ENCODE data around the gene NIPA2. TPM values are rescaled to one million over a fixed set of nuclear protein-coding genes. Genes with fewer than 3 reads are reported as not detected.
A peak's percentile ranks its signal among the peaks of the same experiment; 100 is the strongest.

NIPA2 gene
- total RNA-seq, 1 experiment from 2014 or later: 77.9 TPM

GRCh38 chr15:22870865-22871264, 32.4 kb downstream of the NIPA2 start:
- Histone ChIP-seq H4K20me1 (ENCODE audit: control insufficient read depth, insufficient read depth, insufficient read length) (no peaks in the 10 kb centered on the region), H3K9me3 (ENCODE audit: control insufficient read depth, low read depth, low read length) (no peaks in the 10 kb centered on the region), H3K79me1 (ENCODE audit: insufficient read depth, low read depth, low read length, poor library complexity, severe bottlenecking) (no peaks in the 10 kb centered on the region), H3K23ac (ENCODE audit: insufficient read length, low read depth, low read length) (no peak overlapping the region), H2BK20ac (ENCODE audit: low read depth, low read length, poor library complexity, severe bottlenecking) (no peak overlapping the region), H3K4ac (ENCODE audit: low read depth, low read length) (no peak overlapping the region), H3K27ac (ENCODE audit: insufficient read length, low read depth, low read length) (no peak overlapping the region), H2BK5ac (ENCODE audit: insufficient read length, low read length) (no peak overlapping the region), H2AFZ (ENCODE audit: low read length) (no peak overlapping the region), H3K4me1 (ENCODE audit: insufficient read depth, low read length) (peaks cover 3% of the 10 kb centered on the region; the same call in 1 of the 2 replicates), H3K14ac (ENCODE audit: insufficient read depth, low read length) (no peak overlapping the region), H3K18ac (ENCODE audit: insufficient read length, low read depth, low read length) (no peak overlapping the region), H3K4me2 (ENCODE audit: insufficient read depth, insufficient read length, low read length) (no peak overlapping the region), H2AK5ac (ENCODE audit: insufficient read length, low read length) (no peak overlapping the region), H3K79me2 (ENCODE audit: insufficient read depth, low read length) (no peaks in the 10 kb centered on the region), H4K91ac (ENCODE audit: insufficient read length, low read depth, low read length) (no peak overlapping the region), H4K5ac (ENCODE audit: insufficient read length, low read depth, low read length) (no peak overlapping the region), H3K27me3 (ENCODE audit: insufficient read depth, low read length) (no peaks in the 10 kb centered on the region), H2BK120ac (ENCODE audit: low read depth, low read length, poor library complexity, severe bottlenecking) (no peak overlapping the region), H2BK12ac (ENCODE audit: insufficient read length, low read depth, low read length) (no peak overlapping the region), H3T11ph (ENCODE audit: low read length) (no peak overlapping the region), H3K9ac (ENCODE audit: extremely low read depth, insufficient read length, low read length) (no peak overlapping the region), H2BK15ac (ENCODE audit: low read depth, low read length) (no peak overlapping the region), H4K8ac (replicated peaks; ENCODE audit: insufficient read length, low read depth, low read length) (no peak overlapping the region), H3K23me2 (ENCODE audit: insufficient read length, low read depth, low read length, poor library complexity, severe bottlenecking) (no peaks in the 10 kb centered on the region), H3K56ac (ENCODE audit: insufficient read length, low read depth, low read length) (no peak overlapping the region)
- Mint-ChIP-seq H3K4me1 (peaks cover 15 to 17% of the 10 kb centered on the region in 2 experiments), H3K9me3 (no peaks in the 10 kb centered on the region; a peak in 2 of 5 replicates), H3K27me3 (ENCODE audit: low read depth) (no peaks in the 10 kb centered on the region; the same call in 1 of the 2 replicates), H3K4me3 (no peak overlapping the region), H3K36me3 (ENCODE audit: insufficient read depth in 1 of 3, low read depth in 3 of 3) (peaks cover 40 to 80% (median 61%) of the 10 kb centered on the region in 3 experiments), H3K27ac (peak overlapping the region in 2 of 3 experiments; percentile 25 to 67; a peak in 1 of 7 replicates)
- TF ChIP-seq, protein P1, sequence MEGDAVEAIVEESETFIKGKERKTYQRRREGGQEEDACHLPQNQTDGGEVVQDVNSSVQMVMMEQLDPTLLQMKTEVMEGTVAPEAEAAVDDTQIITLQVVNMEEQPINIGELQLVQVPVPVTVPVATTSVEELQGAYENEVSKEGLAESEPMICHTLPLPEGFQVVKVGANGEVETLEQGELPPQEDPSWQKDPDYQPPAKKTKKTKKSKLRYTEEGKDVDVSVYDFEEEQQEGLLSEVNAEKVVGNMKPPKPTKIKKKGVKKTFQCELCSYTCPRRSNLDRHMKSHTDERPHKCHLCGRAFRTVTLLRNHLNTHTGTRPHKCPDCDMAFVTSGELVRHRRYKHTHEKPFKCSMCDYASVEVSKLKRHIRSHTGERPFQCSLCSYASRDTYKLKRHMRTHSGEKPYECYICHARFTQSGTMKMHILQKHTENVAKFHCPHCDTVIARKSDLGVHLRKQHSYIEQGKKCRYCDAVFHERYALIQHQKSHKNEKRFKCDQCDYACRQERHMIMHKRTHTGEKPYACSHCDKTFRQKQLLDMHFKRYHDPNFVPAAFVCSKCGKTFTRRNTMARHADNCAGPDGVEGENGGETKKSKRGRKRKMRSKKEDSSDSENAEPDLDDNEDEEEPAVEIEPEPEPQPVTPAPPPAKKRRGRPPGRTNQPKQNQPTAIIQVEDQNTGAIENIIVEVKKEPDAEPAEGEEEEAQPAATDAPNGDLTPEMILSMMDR (conservative IDR thresholded peaks at IDR 0.05): no peak
- DNase-seq: no peak
- WGBS (ENCODE audit: extremely low coverage, insufficient read length, low lambda C conversion rate): no CpG with 5 or more reads among the region's 11 CpGs

Measured in H9 (cell line).